ENCODE data around the gene SPINT3.

The SPINT3 gene

GRCh38 chr20:45515147-45515913 is at the start of gene SPINT3:
SPINT3 (minus strand) TSS chr20:45515622; CDS start chr20:45515608, 14 bp downstream.
- Histone ChIP-seq H3K9ac (no peak within 1 kb of the TSS), H4K20me1 (no peaks in the 10 kb centered on the region), H3K27me3 (no peaks in the 10 kb centered on the region), H3K4me1 (no peaks in the 10 kb centered on the region), H3K9me3 (replicated peaks in 1 of 11) (no peaks in the 10 kb centered on the region), H3K4me2 (no peak within 1 kb of the TSS), H3K36me3 (no peaks in the 10 kb centered on the region), H3K4me3 (no peak within 1 kb of the TSS), H3K27ac (no peak within 1 kb of the TSS)
- no peak for TF ChIP-seq Cebpa-rat (IDR thresholded peaks at IDR 0.05)

GRCh38 chr20:45564760-45565276 is 49.4 kb upstream of the SPINT3 start:
- Histone ChIP-seq H3K4me1 (peaks cover 0 to 10% (median 6%) of the 10 kb centered on the region in 10 experiments; a peak in 11 of 20 replicates), H4K20me1 (no peaks in the 10 kb centered on the region), H3K9ac (no peak overlapping the region), H3K27ac (no peak overlapping the region), H3K9me3 (replicated peaks in 1 of 11) (peaks cover 0 to 3% (median 0%) of the 10 kb centered on the region in 11 experiments; a peak in 1 of 22 replicates), H3K36me3 (no peaks in the 10 kb centered on the region), H3K27me3 (no peaks in the 10 kb centered on the region), H3K4me2 (no peak overlapping the region), H3K4me3 (no peak overlapping the region)
- no peak for TF ChIP-seq Cebpa-rat (IDR thresholded peaks at IDR 0.05)

- no peaks in the 10 kb centered on the region for H3K36me3 ChIP-seq
- H3K9ac ChIP-seq, result no peak overlapping the region
- no peak overlapping the region for H3K4me2 ChIP-seq
- H4K20me1 ChIP-seq, result no peaks in the 10 kb centered on the region
- peaks cover 0 to 5% (median 0%) of the 10 kb centered on the region in 11 experiments; a peak in 1 of 22 replicates for H3K9me3 ChIP-seq (replicated peaks in 1 of 11)
- no peak overlapping the region for H3K27ac ChIP-seq
- no peak for TF ChIP-seq Cebpa-rat (IDR thresholded peaks at IDR 0.05)
- H3K27me3 ChIP-seq, result no peaks in the 10 kb centered on the region
- no peak overlapping the region for H3K4me3 ChIP-seq
- H3K4me1 ChIP-seq, result no peaks in the 10 kb centered on the region
Measured at GRCh38 chr20:45555198-45555597, 39.8 kb upstream of the SPINT3 start.

- no peaks in the 10 kb centered on the region for H4K20me1 ChIP-seq
- H3K9ac ChIP-seq, result no peak overlapping the region
- TF ChIP-seq Cebpa-rat (IDR thresholded peaks at IDR 0.05), result no peak
- H3K36me3 ChIP-seq, result no peaks in the 10 kb centered on the region
- H3K9me3 ChIP-seq (replicated peaks in 1 of 11), result peaks cover 0 to 5% (median 0%) of the 10 kb centered on the region in 11 experiments; a peak in 1 of 22 replicates
- H3K27ac ChIP-seq, result no peak overlapping the region
- H3K4me1 ChIP-seq, result no peaks in the 10 kb centered on the region
- H3K27me3 ChIP-seq, result no peaks in the 10 kb centered on the region
- H3K4me2 ChIP-seq, result no peak overlapping the region
- H3K4me3 ChIP-seq, result no peak overlapping the region
Measured at GRCh38 chr20:45552456-45552855, 37.0 kb upstream of the SPINT3 start.

- Histone ChIP-seq H3K27me3 (no peaks in the 10 kb centered on the region), H3K4me2 (no peak overlapping the region)
- TF ChIP-seq Cebpa-rat (IDR thresholded peaks at IDR 0.05), result no peak
Measured at GRCh38 chr20:45550765-45551164, 35.3 kb upstream of the SPINT3 start.

GRCh38 chr20:45548410-45548809 is 33.0 kb upstream of the SPINT3 start:
- TF ChIP-seq Cebpa-rat (IDR thresholded peaks at IDR 0.05), result no peak

More at GRCh38 chr20:45550765-45551164, 35.3 kb upstream of the SPINT3 start:
- no peaks in the 10 kb centered on the region for H4K20me1 ChIP-seq
- no peak overlapping the region for H3K27ac ChIP-seq
- H3K9me3 ChIP-seq (replicated peaks in 1 of 11), result peaks cover 0 to 5% (median 0%) of the 10 kb centered on the region in 11 experiments; a peak in 1 of 22 replicates
- no peak overlapping the region for H3K4me3 ChIP-seq
- H3K9ac ChIP-seq, result no peak overlapping the region
- no peaks in the 10 kb centered on the region for H3K36me3 ChIP-seq
- no peaks in the 10 kb centered on the region for H3K4me1 ChIP-seq

GRCh38 chr20:45547206-45547770 is 31.9 kb upstream of the SPINT3 start, which contains the start of gene EPPIN:
EPPIN (minus strand) TSS chr20:45547401; CDS start chr20:45547357, 44 bp downstream.
- no peak within 1 kb of the TSS for H3K27ac ChIP-seq
- H3K9ac ChIP-seq, result no peak within 1 kb of the TSS
- H3K27me3 ChIP-seq, result no peaks in the 10 kb centered on the region
- H3K4me2 ChIP-seq, result no peak within 1 kb of the TSS
- H3K4me1 ChIP-seq, result no peaks in the 10 kb centered on the region
- H4K20me1 ChIP-seq, result no peaks in the 10 kb centered on the region
- no peak for TF ChIP-seq Cebpa-rat (IDR thresholded peaks at IDR 0.05)
- H3K4me3 ChIP-seq, result no peak within 1 kb of the TSS
- no peaks in the 10 kb centered on the region for H3K36me3 ChIP-seq
- H3K9me3 ChIP-seq (replicated peaks in 1 of 11), result peaks cover 0 to 5% (median 0%) of the 10 kb centered on the region in 11 experiments; a peak in 1 of 22 replicates

More at GRCh38 chr20:45548410-45548809, 33.0 kb upstream of the SPINT3 start:
- peaks cover 0 to 5% (median 0%) of the 10 kb centered on the region in 11 experiments; a peak in 1 of 22 replicates for H3K9me3 ChIP-seq (replicated peaks in 1 of 11)
- H3K4me3 ChIP-seq, result no peak overlapping the region
- no peaks in the 10 kb centered on the region for H4K20me1 ChIP-seq
- no peaks in the 10 kb centered on the region for H3K27me3 ChIP-seq
- no peak overlapping the region for H3K4me2 ChIP-seq
- H3K9ac ChIP-seq, result no peak overlapping the region
- no peaks in the 10 kb centered on the region for H3K4me1 ChIP-seq
- no peak overlapping the region for H3K27ac ChIP-seq
- no peaks in the 10 kb centered on the region for H3K36me3 ChIP-seq

GRCh38 chr20:45545754-45546453 is 30.5 kb upstream of the SPINT3 start:
- Histone ChIP-seq H3K27ac (no peak overlapping the region), H3K4me3 (no peak overlapping the region), H3K27me3 (no peaks in the 10 kb centered on the region), H3K36me3 (no peaks in the 10 kb centered on the region), H3K4me1 (no peaks in the 10 kb centered on the region), H3K9ac (no peak overlapping the region), H3K9me3 (replicated peaks in 1 of 11) (no peaks in the 10 kb centered on the region; a peak in 1 of 22 replicates), H4K20me1 (no peaks in the 10 kb centered on the region), H3K4me2 (no peak overlapping the region)
- TF ChIP-seq Cebpa-rat (IDR thresholded peaks at IDR 0.05), result no peak

- no peak overlapping the region for H3K4me3 ChIP-seq
- TF ChIP-seq Cebpa-rat (IDR thresholded peaks at IDR 0.05), result no peak
- no peaks in the 10 kb centered on the region for H3K36me3 ChIP-seq
- no peak overlapping the region for H3K27ac ChIP-seq
- H3K4me1 ChIP-seq, result no peaks in the 10 kb centered on the region
- no peaks in the 10 kb centered on the region for H3K9me3 ChIP-seq (replicated peaks in 1 of 11)
- no peak overlapping the region for H3K9ac ChIP-seq
- H3K4me2 ChIP-seq, result no peak overlapping the region
- H3K27me3 ChIP-seq, result no peaks in the 10 kb centered on the region
- H4K20me1 ChIP-seq, result no peaks in the 10 kb centered on the region
Measured at GRCh38 chr20:45545351-45545750, 29.9 kb upstream of the SPINT3 start.
